MCF 10A (cell line): ENCODE results near the gene PLPP3. TPM values are rescaled to one million over a fixed set of nuclear protein-coding genes. Genes with fewer than 3 reads are reported as not detected.
A peak's percentile ranks its signal among the peaks of the same experiment; 100 is the strongest.

Experiments used
- BruUV-seq: library from RNA; stranded (reverse); fragments of 400-500 nt; replicated peaks from 2 replicates; lab custom pipeline; 2021; lab: Mats Ljungman, UMichigan
- CTCF ChIA-PET: fragments of 300-600 bp; sonication (Branson Sonifier 250); formaldehyde crosslinking; extraction: SDS; loops from one replicate; lab custom pipeline; 2021; ENCODE audit warnings: antibody characterized with exemption, inconsistent platforms; lab: Yijun Ruan, JAX
- POLR2A ChIA-PET: fragments of 300-600, 350-650 bp; sonication (Branson Sonifier 250); formaldehyde crosslinking; extraction: SDS; loops from one replicate; lab custom pipeline; 2020; ENCODE audit warnings: antibody characterized with exemption, inconsistent platforms; lab: Yijun Ruan, JAX
- DNase-seq: peaks from one replicate; pipeline ENCODE4 v3.0.0-alpha.2; 2018; ENCODE audit not compliant: unreplicated experiment
- H3K27ac Mint-ChIP-seq: one replicate; pipeline ENCODE4 v1.8.0; 2022; ENCODE audit warnings: mild to moderate bottlenecking, low read depth, mixed read lengths; ENCODE audit not compliant: unreplicated experiment
- H3K27me3 Mint-ChIP-seq: one replicate; pipeline ENCODE4 v1.8.0; 2022; ENCODE audit warnings: mixed read lengths; ENCODE audit not compliant: insufficient read depth, unreplicated experiment
- H3K36me3 Mint-ChIP-seq: one replicate; pipeline ENCODE4 v1.8.0; 2022; ENCODE audit warnings: mild to moderate bottlenecking, moderate library complexity, mixed read lengths; ENCODE audit not compliant: insufficient read depth, unreplicated experiment
- H3K4me1 Mint-ChIP-seq: one replicate; pipeline ENCODE4 v1.8.0; 2022; ENCODE audit warnings: mixed read lengths; ENCODE audit not compliant: insufficient read depth, unreplicated experiment
- H3K4me3 Mint-ChIP-seq: one replicate; pipeline ENCODE4 v1.8.0; 2022; ENCODE audit warnings: mild to moderate bottlenecking, moderate library complexity, mixed read lengths; ENCODE audit not compliant: unreplicated experiment
- H3K9me3 Mint-ChIP-seq: one replicate; pipeline ENCODE4 v1.8.0; 2022; ENCODE audit warnings: mixed read lengths; ENCODE audit not compliant: unreplicated experiment
- CTCF ChIP-seq: fragments of 200-600 bp; IDR thresholded peaks from one replicate; pipeline ENCODE4 v1.8.0; 2022; ENCODE audit warnings: antibody characterized with exemption, mild to moderate bottlenecking; ENCODE audit not compliant: unreplicated experiment
- intact Hi-C: fragments of 100-400 bp; cut with micrococcal nuclease; formaldehyde crosslinking; loops from 2 replicates; pipeline ENCODE4 v1.14.1; 2022
- total RNA-seq: library from RNA; stranded (reverse); gene quantifications from 2 replicates; pipeline ENCODE4 v1.2.3, GENCODE V29; 2022

The PLPP3 gene
- total RNA-seq, 1 experiment from 2014 or later, result 0.84 TPM

- no peak overlapping the region for H3K27ac Mint-ChIP-seq
- no peaks in the 10 kb centered on the region for H3K27me3 Mint-ChIP-seq
- CTCF ChIA-PET, result interaction anchor here (0.6 to 5.9 kb wide), 26 partner anchors 14 to 1374 kb away, joined by 3 to 39 read pairs (median 4); no protein-coding TSS in a partner anchor
- no peaks in the 10 kb centered on the region for H3K36me3 Mint-ChIP-seq
- TF ChIP-seq CTCF, result no peak
- H3K4me1 Mint-ChIP-seq, result no peaks in the 10 kb centered on the region
- POLR2A ChIA-PET, result interaction anchor here (0.6 to 1.6 kb wide), 7 partner anchors 131 to 1298 kb away, joined by 3 to 5 read pairs (median 3); no protein-coding TSS in a partner anchor
- intact Hi-C loops, result loop anchor here (2.0 to 5.0 kb wide), 3 partner anchors 381 to 1100 kb away; no protein-coding TSS in a partner anchor
- H3K4me3 Mint-ChIP-seq, result peak overlapping the region; percentile 97
- no TSS peak for BruUV-seq
- DNase-seq, result peak; percentile 55
- no peaks in the 10 kb centered on the region for H3K9me3 Mint-ChIP-seq
These were observed 1.0 kb downstream of the PLPP3 start for GRCh38 chr1:56578138-56578962.

- ChIA-PET CTCF (interaction anchor here (0.6 to 5.9 kb wide), 34 partner anchors 8 to 1416 kb away, joined by 3 to 39 read pairs (median 4); no protein-coding TSS in a partner anchor), POLR2A (interaction anchor here (0.6 to 1.0 kb wide), 5 partner anchors 132 to 1297 kb away, joined by 3 read pairs; no protein-coding TSS in a partner anchor)
- no peak overlapping the region for H3K27ac Mint-ChIP-seq
- BruUV-seq, result no TSS peak
- H3K36me3 Mint-ChIP-seq, result no peaks in the 10 kb centered on the region
- H3K4me1 Mint-ChIP-seq, result no peaks in the 10 kb centered on the region
- H3K9me3 Mint-ChIP-seq, result no peaks in the 10 kb centered on the region
- H3K27me3 Mint-ChIP-seq, result no peaks in the 10 kb centered on the region
- TF ChIP-seq CTCF, result no peak
- intact Hi-C loops, result loop anchor here (2.0 to 5.0 kb wide), 3 partner anchors 380 to 1099 kb away; no protein-coding TSS in a partner anchor
- DNase-seq, result no peak
- H3K4me3 Mint-ChIP-seq, result peak overlapping the region; percentile 97
These were observed 1.8 kb downstream of the PLPP3 start for GRCh38 chr1:56577406-56578137.

- Mint-ChIP-seq H3K27me3 (no peaks in the 10 kb centered on the region), H3K9me3 (no peaks in the 10 kb centered on the region), H3K36me3 (no peaks in the 10 kb centered on the region), H3K4me1 (no peaks in the 10 kb centered on the region), H3K27ac (no peak overlapping the region), H3K4me3 (peak overlapping the region; percentile 97)
- no TSS peak for BruUV-seq
- ChIA-PET POLR2A (interaction anchor here (0.6 to 1.0 kb wide), 3 partner anchors 133 to 597 kb away, joined by 3 read pairs; no protein-coding TSS in a partner anchor), CTCF (interaction anchor here (0.6 to 5.9 kb wide), 31 partner anchors 9 to 1415 kb away, joined by 3 to 39 read pairs (median 3); no protein-coding TSS in a partner anchor)
- DNase-seq, result peak; percentile 42
- intact Hi-C loops, result loop anchor here (5.0 kb wide), 1 partner anchor 380 kb away; no protein-coding TSS in a partner anchor
- TF ChIP-seq CTCF, result peak; percentile 31
These were observed 2.4 kb downstream of the PLPP3 start for GRCh38 chr1:56576880-56577405.
